HG02623 (cell line): ENCODE results near the gene KIF2C.
"Not testable (repeated sequence)": the region's sequence is repeated elsewhere in the genome, so short reads cannot be mapped to it uniquely, and the experiment has no call there.

Experiments used
- ATAC-seq: cut with Tn5 transposase; IDR thresholded peaks from one replicate; pipeline ENCODE4 v1.9.1; 2021; ENCODE audit warnings: moderate library complexity; ENCODE audit not compliant: unreplicated experiment

KIF2C gene

GRCh38 chr1:44810101-44810761, 70.6 kb downstream of the KIF2C start:
- no peak for ATAC-seq

- ATAC-seq = not testable (repeated sequence)
These were observed 71.1 kb downstream of the KIF2C start for GRCh38 chr1:44810762-44811105.

- no peak for ATAC-seq
These were observed 71.6 kb downstream of the KIF2C start for GRCh38 chr1:44811234-44811633.

GRCh38 chr1:44812822-44813543, 73.3 kb downstream of the KIF2C start:
- ATAC-seq = no peak

- ATAC-seq = not testable (repeated sequence)
These were observed 76.3 kb downstream of the KIF2C start for GRCh38 chr1:44815926-44816325.

- ATAC-seq = no peak
These were observed 77.7 kb downstream of the KIF2C start for GRCh38 chr1:44817307-44817706.
